Measurements from ENCODE around the gene NDFIP2.

DNA sequence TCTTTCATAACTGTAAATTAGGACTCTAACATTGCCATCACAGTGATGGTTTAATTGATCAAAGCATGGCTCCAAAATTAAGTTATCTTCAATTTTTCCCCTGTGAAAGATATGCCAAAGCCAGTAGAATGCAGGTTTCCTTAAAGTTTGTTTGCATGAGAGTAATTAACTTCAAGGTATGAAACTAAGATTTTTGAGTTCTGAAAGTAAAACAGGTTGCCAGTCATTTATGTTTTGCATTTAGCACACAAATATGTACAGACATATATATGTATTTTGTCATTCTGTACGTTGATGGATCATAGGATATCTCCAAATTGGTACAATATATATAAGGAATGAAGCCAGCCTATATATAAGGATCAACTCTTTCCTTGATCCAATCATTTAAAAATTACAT, 23.6 kb upstream of the NDFIP2 start:
- TF ChIP-seq POLR2A (IDR thresholded peaks at IDR 0.05) = no peak
- TF ChIP-seq, protein P1, sequence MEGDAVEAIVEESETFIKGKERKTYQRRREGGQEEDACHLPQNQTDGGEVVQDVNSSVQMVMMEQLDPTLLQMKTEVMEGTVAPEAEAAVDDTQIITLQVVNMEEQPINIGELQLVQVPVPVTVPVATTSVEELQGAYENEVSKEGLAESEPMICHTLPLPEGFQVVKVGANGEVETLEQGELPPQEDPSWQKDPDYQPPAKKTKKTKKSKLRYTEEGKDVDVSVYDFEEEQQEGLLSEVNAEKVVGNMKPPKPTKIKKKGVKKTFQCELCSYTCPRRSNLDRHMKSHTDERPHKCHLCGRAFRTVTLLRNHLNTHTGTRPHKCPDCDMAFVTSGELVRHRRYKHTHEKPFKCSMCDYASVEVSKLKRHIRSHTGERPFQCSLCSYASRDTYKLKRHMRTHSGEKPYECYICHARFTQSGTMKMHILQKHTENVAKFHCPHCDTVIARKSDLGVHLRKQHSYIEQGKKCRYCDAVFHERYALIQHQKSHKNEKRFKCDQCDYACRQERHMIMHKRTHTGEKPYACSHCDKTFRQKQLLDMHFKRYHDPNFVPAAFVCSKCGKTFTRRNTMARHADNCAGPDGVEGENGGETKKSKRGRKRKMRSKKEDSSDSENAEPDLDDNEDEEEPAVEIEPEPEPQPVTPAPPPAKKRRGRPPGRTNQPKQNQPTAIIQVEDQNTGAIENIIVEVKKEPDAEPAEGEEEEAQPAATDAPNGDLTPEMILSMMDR (IDR thresholded peaks at IDR 0.05 in 4 of 5, conservative IDR thresholded peaks at IDR 0.05 in 1 of 5) = no peak
